ENCODE results near the gene KSR1.

- TF ChIP-seq POLR2A (IDR thresholded peaks at IDR 0.05) (no peak), CTCF (IDR thresholded peaks at IDR 0.05) (no peak), EP300 (IDR thresholded peaks at IDR 0.05) (no peak)
These were observed 87.7 kb downstream of the KSR1 start for GRCh38 chr17:27543958-27544349.

All from upper lobe of left lung (tissue), 4 donors.